Stimulated activated CD4-positive, alpha-beta T cell treated with anti-CD3 and anti-CD28 coated beads, Interleukin-15, amount 100 ng/mL, for 1 hour (primary cell): ENCODE measurements around the gene THSD4.

Source experiments
- DNase-seq, 2 donors: peaks; one replicate each; pipeline ENCODE4 v3.0.0-alpha.2; 2020; ENCODE audit warnings: low read depth in 1 of 2, low spot score in 1 of 2

THSD4 gene

GRCh38 chr15:71800190-71800589 lies 684.9 kb downstream of the THSD4 start:
- no peak for DNase-seq

DNA sequence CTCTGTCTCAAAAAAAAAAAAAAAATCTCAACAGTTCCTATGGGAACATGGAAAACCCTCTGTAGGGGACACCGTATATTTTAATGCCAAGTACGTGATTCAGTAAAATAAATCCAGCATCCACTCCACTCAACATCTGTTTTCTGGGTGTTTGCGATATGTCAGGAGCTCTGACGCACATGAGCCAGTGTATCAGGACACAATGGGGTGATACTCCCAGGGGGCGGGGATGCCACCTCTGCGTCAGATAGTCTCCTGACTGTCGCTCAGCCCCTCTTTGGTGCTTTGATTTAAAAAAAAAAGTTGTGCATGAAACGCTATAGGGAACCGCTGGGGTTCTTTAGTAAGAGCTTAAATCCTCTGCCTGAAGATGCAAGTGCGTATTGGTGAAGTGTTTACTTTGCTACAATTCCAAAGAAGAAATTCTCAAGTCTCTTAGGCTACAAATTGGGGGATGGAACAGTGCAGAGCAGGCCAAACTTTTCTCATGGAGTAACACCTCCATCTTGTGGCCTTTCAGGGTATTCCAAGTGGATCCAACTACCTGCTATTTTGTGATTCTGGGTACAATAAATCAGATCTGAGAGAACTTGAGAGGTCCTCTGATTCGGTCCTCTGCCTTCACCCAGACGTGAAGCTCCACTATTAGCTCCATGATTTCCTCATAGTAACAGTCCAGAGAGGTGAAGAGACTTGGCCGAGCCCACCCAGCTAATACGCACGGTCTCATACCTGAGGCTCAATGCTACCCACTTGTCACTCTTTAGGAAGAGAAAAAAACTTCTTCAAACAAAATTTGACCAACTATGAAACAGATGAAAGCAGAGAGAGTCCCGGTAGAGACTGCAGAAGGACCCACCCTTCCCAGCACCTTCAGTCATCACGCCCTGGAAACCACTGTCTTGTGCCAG lies 685.8 kb downstream of the THSD4 start:
- no peak for DNase-seq

GRCh38 chr15:71801935-71802655 lies 686.8 kb downstream of the THSD4 start:
- DNase-seq: no peak

GRCh38 chr15:71802770-71803169 lies 687.5 kb downstream of the THSD4 start:
- DNase-seq: peak in 1 of 2 donors; percentile 3

GRCh38 chr15:71804226-71804625 lies 689.0 kb downstream of the THSD4 start:
- DNase-seq: no peak

- no peak for DNase-seq
These were observed 689.6 kb downstream of the THSD4 start for GRCh38 chr15:71804695-71805470.

GRCh38 chr15:71806452-71806931 lies 691.2 kb downstream of the THSD4 start:
- DNase-seq: no peak

GRCh38 chr15:71807125-71807629 lies 691.9 kb downstream of the THSD4 start:
- DNase-seq: no peak

- DNase-seq: no peak
These were observed 692.4 kb downstream of the THSD4 start for GRCh38 chr15:71807691-71808091.

GRCh38 chr15:71808311-71809020 lies 693.2 kb downstream of the THSD4 start:
- no peak for DNase-seq

DNA sequence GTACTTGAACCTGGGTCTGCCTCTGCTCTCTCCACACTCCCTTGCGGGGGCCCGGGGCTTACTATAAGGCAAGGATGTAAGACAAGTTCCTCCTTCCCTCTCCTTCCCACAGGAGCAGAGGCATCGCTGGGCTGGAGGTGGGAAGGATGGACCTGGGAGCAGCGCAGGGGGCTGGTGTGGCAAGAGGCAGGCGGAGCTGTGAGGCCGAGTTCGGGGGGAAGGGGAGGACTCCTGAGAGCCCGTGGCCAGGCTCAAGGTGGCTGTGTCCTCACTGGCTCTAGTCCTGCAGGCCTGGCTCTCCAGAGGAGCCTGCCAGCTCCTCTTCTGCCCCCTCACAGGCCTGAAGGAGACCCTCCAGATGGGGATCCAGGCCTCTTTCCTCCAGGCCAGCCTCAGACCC lies 694.1 kb downstream of the THSD4 start:
- DNase-seq: no peak

DNA sequence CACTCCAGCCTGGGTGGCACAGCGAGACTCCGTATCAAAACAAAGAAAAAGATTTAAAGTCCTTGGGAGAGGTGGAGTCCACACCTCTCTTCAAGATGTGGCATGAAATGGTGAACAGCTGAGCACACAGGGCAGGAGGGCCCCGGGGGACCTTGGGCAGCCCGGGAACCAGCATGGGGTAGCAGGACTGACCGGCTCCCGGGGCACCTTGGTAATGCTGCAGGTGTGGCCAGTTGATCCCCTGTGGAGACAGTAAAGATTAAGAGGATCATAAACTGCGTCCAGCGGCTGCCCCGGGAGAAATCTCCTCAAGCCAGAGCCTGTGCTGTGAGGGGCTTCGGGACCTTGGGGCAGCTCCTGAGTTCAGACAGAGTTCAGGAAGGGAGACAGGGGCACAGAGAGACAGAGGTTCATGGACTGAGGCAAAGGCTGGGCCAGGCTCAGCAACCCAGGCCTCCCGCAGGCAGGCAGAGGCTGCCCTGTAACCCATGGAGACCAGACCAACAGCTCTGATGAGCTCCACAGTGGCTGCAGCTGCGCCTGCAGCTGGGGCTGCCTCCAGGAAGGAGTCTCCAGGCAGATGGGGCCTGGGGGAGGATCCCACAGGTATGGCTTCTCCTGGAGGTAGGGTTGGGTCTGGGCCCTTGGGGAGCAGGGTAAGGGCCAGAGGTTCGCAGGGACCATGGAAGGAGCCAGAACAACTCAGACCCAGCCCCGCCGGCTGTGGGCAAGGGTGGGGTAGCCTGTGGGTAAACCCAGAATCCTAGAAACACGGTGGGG lies 695.2 kb downstream of the THSD4 start, which contains the start of gene NR2E3:
Gene NR2E3 (plus strand): TSS at position 299 of the 780 bp plus-strand sequence. CDS start 190 bp downstream, at position 489.
- no peak for DNase-seq

- DNase-seq: no peak
These were observed 695.9 kb downstream of the THSD4 start for GRCh38 chr15:71811036-71811736.

DNA sequence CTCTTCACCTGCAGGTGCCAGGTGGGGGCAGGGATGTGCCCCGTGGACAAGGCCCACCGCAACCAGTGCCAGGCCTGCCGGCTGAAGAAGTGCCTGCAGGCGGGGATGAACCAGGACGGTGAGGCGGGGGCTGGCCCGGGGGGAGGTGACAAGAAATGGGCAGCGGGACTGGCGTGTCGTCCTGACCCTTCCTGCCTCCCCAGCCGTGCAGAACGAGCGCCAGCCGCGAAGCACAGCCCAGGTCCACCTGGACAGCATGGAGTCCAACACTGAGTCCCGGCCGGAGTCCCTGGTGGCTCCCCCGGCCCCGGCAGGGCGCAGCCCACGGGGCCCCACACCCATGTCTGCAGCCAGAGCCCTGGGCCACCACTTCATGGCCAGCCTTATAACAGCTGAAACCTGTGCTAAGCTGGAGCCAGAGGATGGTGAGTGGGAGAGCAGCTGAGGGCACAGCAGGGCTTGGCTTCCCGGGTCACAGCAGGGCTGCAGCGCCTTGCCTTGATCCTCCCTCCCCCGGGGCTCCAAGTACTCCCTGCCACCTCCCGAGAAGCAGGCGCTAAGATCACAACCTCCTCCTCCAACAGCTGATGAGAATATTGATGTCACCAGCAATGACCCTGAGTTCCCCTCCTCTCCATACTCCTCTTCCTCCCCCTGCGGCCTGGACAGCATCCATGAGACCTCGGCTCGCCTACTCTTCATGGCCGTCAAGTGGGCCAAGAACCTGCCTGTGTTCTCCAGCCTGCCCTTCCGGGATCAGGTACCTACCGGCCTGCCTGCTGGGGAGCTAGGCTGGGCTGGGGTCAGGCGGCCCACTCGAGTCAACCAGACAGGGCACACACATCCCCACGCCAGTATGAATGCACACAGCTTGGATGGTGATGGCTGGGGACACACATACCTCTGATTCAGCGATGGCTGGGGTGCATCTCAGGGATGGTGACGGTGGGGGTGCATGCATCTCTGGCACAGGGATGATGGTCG lies 696.8 kb downstream of the THSD4 start:
- no peak for DNase-seq

- DNase-seq: no peak
These were observed 697.9 kb downstream of the THSD4 start for GRCh38 chr15:71812966-71813722.

DNA sequence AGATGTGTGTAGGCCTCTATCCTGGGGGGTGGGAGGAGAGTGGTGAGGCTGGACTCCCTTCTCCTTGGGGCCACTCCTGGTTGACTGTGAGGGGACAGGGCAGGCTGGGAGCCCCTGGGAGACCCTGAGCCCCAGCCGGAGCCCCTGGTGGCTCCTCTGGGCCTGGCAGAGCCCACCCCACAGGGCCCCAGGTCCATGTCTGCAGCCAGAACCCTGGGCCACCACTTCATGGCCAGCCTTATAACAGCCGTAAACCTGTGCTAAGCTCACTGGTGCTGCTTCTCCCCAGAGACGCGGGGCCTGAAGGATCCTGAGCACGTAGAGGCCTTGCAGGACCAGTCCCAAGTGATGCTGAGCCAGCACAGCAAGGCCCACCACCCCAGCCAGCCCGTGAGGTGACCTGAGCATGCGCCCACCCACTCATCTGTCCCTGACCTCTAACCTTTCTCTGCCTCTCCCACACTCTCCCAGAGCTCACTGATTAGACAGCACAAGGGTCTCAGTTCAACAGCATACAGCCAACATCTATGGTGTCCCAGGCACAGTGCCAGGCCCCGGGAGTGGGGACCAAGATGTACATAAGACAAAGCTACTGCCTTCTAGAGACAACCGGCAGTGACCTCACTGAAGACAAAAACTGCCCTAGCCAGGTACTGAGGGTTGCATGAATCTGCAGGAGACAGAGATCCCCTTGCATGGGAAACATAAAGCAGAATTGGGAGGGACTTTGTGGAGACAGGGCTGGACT lies 698.6 kb downstream of the THSD4 start:
- no peak for DNase-seq
